Esophagus squamous epithelium (tissue), 5 donors: ENCODE data around the gene LIX1L. TPM values are rescaled to one million over a fixed set of nuclear protein-coding genes. Genes with fewer than 3 reads are reported as not detected.
A peak's percentile ranks its signal among the peaks of the same experiment; 100 is the strongest.

Experiments used
- DNase-seq: peaks from one replicate; lab custom pipeline; 2025; lab: John Stamatoyannopoulos, UW
- H3K27ac ChIP-seq, 4 donors: fragments of 200-600 bp; sonication (generic); one replicate each; pipeline ENCODE4 v1.5.1; 2016 to 2019; ENCODE audit warnings: mild to moderate bottlenecking in 1 of 4
- H3K27me3 ChIP-seq, 4 donors: fragments of 200-600 bp; sonication (generic); 1 replicate in 3 of 4; 2 replicates in 1 of 4; pipeline versions ENCODE4 v1.5.1 to v1.6.0; 2017 to 2021; ENCODE audit warnings: antibody characterized with exemption in 1 of 4
- H3K36me3 ChIP-seq, 3 donors: fragments of 200-600 bp; sonication (generic); one replicate each; pipeline ENCODE4 v1.5.1; 2016 to 2019
- H3K4me1 ChIP-seq, 3 donors: fragments of 200-600 bp; sonication (generic); one replicate each; pipeline ENCODE4 v1.5.1; 2017 to 2019
- H3K4me3 ChIP-seq, 4 donors: fragments of 200-600 bp; sonication (generic); 1 replicate in 3 of 4; 2 replicates in 1 of 4; pipeline ENCODE4 v1.5.1; 2016 to 2019; ENCODE audit warnings: mild to moderate bottlenecking in 2 of 4, moderate library complexity in 1 of 4
- H3K9me3 ChIP-seq, 3 donors: fragments of 200-600 bp; sonication (generic); one replicate each; pipeline ENCODE4 v1.5.1; 2016 to 2019
- POLR2A ChIP-seq, 4 donors: fragments of 450-650 bp; IDR thresholded peaks; one replicate each; pipeline ENCODE4 v1.6.1; 2017; ENCODE audit warnings: antibody characterized with exemption in 4 of 4, mild to moderate bottlenecking in 4 of 4, moderate library complexity in 3 of 4
- WGBS, 2 donors: methylation state at CpG; one replicate each; pipeline ENCODE4 v1.1.5; 2018; 5-methylcytosine and 5-hydroxymethylcytosine counted together
- intact Hi-C: fragments of 100-400 bp; cut with DNase I; formaldehyde crosslinking; loops from one replicate; pipeline ENCODE4 v1.15.0; 2022
- total RNA-seq, 4 donors: library from RNA; depleted of rRNA; stranded (reverse); fragments of >200 nt; gene quantifications; one replicate each; pipeline ENCODE4 v1.1.0, GENCODE V29; 2016
- TF ChIP-seq, protein P1 (sequence below), 6 experiments: fragments of 450-650 bp in 4 of 6; fragments of 200-600 bp in 2 of 6; sonication (generic) in 2 of 6; IDR thresholded peaks; one replicate each; pipeline ENCODE4 v1.5.1; 2016 to 2019; ENCODE audit warnings: antibody characterized with exemption in 6 of 6, mild to moderate bottlenecking in 4 of 6, moderate library complexity in 4 of 6
- donor health status: DM: yes; HTN: yes; CAD: no.

LIX1L gene
- total RNA-seq, 4 donors from 2014 or later: 1.9 to 12.2 (median 5.9) TPM

DNA sequence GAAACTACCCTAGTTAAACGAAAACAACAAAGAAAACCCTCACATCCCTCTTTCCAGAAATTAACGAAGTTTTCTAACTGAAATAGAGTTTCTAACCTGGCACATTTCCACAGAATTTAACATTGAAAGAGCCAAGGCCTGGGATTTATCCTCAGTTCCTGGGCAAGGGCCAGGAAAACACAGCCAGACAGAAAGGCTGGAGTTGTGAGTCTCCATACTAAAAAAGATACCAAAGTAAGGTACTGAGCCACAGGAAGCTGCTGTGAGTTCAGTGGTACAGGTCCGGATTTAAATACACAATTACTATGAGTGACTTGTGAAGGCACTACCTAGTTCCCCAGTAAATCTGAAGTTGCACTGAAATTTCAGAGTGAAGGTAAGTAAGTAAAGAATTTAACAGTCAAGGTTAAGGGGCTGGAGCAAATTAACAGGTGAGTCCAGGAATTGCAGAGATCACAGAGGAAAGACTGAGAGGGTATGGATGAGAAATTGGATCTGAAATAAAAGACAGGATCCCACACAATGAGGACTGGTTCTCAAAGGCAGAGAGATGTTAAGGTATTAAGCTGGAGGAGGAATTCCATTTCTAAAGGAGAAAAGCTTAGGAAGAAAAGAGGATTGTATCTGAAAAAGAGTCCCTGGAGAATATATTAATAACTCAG, 905 bp downstream of the LIX1L start:
- no peak for TF ChIP-seq POLR2A (IDR thresholded peaks at IDR 0.05)
- TF ChIP-seq, protein P1, sequence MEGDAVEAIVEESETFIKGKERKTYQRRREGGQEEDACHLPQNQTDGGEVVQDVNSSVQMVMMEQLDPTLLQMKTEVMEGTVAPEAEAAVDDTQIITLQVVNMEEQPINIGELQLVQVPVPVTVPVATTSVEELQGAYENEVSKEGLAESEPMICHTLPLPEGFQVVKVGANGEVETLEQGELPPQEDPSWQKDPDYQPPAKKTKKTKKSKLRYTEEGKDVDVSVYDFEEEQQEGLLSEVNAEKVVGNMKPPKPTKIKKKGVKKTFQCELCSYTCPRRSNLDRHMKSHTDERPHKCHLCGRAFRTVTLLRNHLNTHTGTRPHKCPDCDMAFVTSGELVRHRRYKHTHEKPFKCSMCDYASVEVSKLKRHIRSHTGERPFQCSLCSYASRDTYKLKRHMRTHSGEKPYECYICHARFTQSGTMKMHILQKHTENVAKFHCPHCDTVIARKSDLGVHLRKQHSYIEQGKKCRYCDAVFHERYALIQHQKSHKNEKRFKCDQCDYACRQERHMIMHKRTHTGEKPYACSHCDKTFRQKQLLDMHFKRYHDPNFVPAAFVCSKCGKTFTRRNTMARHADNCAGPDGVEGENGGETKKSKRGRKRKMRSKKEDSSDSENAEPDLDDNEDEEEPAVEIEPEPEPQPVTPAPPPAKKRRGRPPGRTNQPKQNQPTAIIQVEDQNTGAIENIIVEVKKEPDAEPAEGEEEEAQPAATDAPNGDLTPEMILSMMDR (IDR thresholded peaks at IDR 0.05): no peak
- no peaks in the 10 kb centered on the region for H3K36me3 ChIP-seq
- intact Hi-C loops: no loop called here
- H3K9me3 ChIP-seq: no peaks in the 10 kb centered on the region
- H3K27me3 ChIP-seq: peaks cover 0 to 10% (median 0%) of the 10 kb centered on the region in 4 donors
- H3K27ac ChIP-seq: peak overlapping the region; percentile 87 to 100 (median 95)
- DNase-seq: no peak
- peak overlapping the region; percentile 61 to 98 (median 68) for H3K4me3 ChIP-seq
- peaks cover 12 to 88% (median 38%) of the 10 kb centered on the region in 3 donors for H3K4me1 ChIP-seq
- WGBS, 2 donors: 0 to 1% methylated on average over 3 of the region's 3 CpGs

DNA sequence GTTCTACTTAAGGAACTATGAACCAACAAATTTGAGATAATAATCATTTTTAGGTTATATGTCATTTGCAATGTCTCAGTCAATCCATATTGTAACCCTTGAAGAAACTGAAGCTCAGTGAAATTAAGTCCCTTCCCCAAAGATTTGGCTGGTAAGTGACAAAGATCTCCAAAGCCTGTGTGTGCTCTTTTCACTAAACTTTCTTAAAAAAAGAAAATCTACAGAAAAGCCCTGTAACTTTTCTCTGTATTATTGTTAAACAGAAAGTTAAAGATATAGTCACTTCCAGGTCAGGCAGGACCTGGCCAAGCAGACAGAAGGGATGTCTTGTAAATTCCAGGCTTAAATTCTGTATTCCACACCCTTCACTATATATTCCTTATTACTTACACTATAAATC, 1.5 kb downstream of the LIX1L start:
- no peak for DNase-seq
- TF ChIP-seq, protein P1 (IDR thresholded peaks at IDR 0.05): no peak
- no peak for TF ChIP-seq POLR2A (IDR thresholded peaks at IDR 0.05)
- Histone ChIP-seq H3K9me3 (no peaks in the 10 kb centered on the region), H3K27ac (peak overlapping the region; percentile 87 to 100 (median 95)), H3K4me3 (peak overlapping the region in 3 of 4 donors; percentile 61 to 98 (median 69)), H3K27me3 (peaks cover 0 to 5% (median 0%) of the 10 kb centered on the region in 4 donors), H3K36me3 (no peaks in the 10 kb centered on the region), H3K4me1 (peaks cover 6 to 82% (median 32%) of the 10 kb centered on the region in 3 donors)
- intact Hi-C loops: no loop called here

DNA sequence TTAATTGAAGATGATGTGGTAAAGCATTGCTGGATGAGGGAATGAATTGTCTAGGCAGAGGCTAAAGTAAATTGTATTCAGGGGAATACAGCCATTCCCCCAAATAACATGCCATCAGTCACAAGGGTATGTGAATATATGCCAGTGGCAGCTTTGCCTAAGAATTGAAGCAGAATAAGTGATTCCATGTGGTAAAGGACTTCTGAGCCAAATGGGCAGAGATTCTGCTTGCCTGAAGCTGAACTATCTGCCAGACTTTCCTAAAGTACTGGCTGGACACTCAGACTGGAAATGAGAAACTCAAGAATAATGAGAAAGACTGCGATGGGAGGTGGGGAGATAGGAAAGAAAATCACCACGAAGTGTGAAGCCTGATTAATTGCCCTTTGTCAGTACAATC, 2.4 kb downstream of the LIX1L start:
- peaks cover 0 to 80% (median 25%) of the 10 kb centered on the region in 3 donors for H3K4me1 ChIP-seq
- H3K36me3 ChIP-seq: no peaks in the 10 kb centered on the region
- no peak for DNase-seq
- intact Hi-C loops: no loop called here
- H3K4me3 ChIP-seq: peak overlapping the region in 1 of 4 donors; percentile 98
- peak overlapping the region in 3 of 4 donors; percentile 94 to 100 (median 96) for H3K27ac ChIP-seq
- H3K9me3 ChIP-seq: no peaks in the 10 kb centered on the region
- no peaks in the 10 kb centered on the region for H3K27me3 ChIP-seq
- no peak for TF ChIP-seq POLR2A (IDR thresholded peaks at IDR 0.05)
- TF ChIP-seq, protein P1 (IDR thresholded peaks at IDR 0.05): no peak
- 34 to 47% methylated on average over 2 of the region's 2 CpGs for WGBS, 2 donors

DNA sequence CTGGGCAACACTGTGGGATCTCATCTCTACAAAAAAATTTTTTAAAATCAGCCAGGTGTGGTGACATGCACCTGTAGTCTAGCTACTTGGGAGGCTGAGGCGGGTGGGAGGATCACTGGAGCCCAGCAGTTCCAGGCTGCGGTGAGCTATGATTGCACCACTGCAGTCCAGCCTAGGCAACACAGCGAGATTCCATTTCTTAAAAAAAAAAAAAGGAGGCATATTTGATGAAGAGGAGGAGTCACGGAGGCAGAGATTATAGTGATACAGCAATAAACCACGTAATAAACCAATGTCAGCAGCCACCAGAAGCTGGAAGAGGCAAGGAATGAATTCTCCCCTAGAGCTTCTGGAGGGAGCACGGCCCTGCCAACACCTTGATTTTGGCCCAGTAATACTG, 4.0 kb downstream of the LIX1L start:
- Histone ChIP-seq H3K4me3 (no peak overlapping the region), H3K27me3 (no peaks in the 10 kb centered on the region), H3K36me3 (no peaks in the 10 kb centered on the region), H3K9me3 (no peaks in the 10 kb centered on the region), H3K4me1 (peaks cover 0 to 71% (median 22%) of the 10 kb centered on the region in 3 donors), H3K27ac (no peak overlapping the region)
- TF ChIP-seq, protein P1 (IDR thresholded peaks at IDR 0.05): no peak
- no peak for TF ChIP-seq POLR2A (IDR thresholded peaks at IDR 0.05)
- 86 to 92% methylated on average over 6 of the region's 6 CpGs for WGBS, 2 donors
- intact Hi-C loops: no loop called here
- no peak for DNase-seq

DNA sequence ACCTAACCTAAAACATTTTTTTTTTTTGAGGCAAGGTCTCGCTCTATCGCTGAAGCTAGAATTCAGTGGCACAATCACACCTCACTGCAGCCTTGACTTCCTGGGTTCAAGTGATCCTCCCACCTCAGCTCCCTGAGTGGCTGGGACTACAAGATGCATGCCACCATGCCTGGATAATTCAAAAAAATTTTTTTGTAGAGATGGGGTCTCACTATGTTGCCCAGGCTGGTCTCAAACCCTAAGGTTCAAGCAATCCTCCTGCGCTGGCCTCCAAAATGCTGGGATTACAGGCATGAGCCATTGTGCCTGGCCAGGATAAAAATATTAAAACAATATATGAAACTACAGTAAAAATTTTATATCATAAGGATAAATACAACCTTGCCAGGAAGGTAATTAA, 4.9 kb downstream of the LIX1L start:
- Histone ChIP-seq H3K27me3 (no peaks in the 10 kb centered on the region), H3K4me1 (peaks cover 0 to 62% (median 22%) of the 10 kb centered on the region in 3 donors), H3K9me3 (no peaks in the 10 kb centered on the region), H3K4me3 (no peak overlapping the region), H3K36me3 (no peaks in the 10 kb centered on the region), H3K27ac (no peak overlapping the region)
- 100% methylated on average over 1 to 3 of the region's 3 CpGs for WGBS, 2 donors
- intact Hi-C loops: no loop called here
- DNase-seq: no peak
- no peak for TF ChIP-seq POLR2A (IDR thresholded peaks at IDR 0.05)
- TF ChIP-seq, protein P1 (IDR thresholded peaks at IDR 0.05): no peak
